Left forelimb (tissue), 1 donor: ENCODE results near the gene CALY.
"Not testable (repeated sequence)": the region's sequence is repeated elsewhere in the genome, so short reads cannot be mapped to it uniquely, and the experiment has no call there.

Experiments
- DNase-seq: peaks from one replicate; pipeline ENCODE4 v3.0.0-alpha.2; 2018; ENCODE audit warnings: low spot score

The CALY gene, protein sequence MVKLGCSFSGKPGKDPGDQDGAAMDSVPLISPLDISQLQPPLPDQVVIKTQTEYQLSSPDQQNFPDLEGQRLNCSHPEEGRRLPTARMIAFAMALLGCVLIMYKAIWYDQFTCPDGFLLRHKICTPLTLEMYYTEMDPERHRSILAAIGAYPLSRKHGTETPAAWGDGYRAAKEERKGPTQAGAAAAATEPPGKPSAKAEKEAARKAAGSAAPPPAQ

DNA sequence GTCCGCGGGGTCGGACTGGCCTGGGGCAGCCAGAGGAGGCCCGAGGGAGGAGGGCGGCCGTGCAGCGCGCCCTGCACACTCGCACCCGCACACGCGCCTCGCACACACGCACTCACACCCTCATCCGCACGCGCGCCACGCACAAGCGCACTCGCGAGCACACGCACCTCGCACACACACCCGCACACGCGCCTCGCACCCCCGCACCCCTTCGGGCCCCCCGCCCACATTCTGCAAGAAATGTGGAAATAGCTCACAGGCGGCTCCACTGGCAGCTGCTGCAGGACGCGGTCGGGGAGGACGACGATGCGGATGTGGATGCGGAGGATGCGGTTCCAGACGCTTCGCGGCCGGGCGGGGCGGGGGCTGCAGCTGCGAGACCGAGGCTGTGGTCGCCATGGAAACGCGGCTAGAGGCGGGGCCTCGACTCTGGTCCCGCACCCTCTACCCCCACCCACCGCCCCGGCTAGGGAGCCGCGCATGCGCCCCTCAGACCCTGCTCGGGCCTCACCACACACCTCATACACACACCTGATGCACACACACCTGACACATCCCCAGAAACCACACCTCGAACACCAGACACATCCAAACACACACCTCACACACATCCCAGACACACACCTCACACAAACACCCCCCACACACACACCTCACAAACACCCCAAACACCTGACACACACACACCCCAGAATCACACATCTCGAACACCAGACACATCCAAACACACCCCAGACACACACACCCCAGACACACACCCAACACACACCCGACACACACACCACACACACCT, at the start of gene CALY:
Gene CALY, minus strand, starts transcription at position 320 of the 793 bp plus-strand sequence. CDS start 7,907 bp downstream, outside the sequence.
- no peak for DNase-seq

DNA sequence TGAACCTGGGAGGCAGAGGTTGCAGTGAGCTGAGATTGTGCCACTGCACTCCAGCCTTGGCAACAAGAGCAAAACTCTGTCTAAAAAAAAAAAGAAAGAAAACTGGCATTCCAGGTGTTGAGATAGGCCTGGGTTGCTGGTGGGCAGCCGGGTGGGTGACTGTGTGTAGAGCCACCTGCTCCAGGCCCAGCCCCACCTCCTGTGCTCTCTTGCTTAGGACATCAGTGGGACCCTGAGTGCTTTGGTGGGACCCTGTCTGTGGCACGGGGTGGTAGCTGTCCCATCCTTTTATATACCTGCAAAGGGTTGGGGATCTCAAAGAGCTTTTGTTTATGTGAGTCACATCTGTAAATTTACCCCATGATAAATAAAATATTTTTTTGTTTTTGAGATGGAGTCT, 48.5 kb upstream of the CALY start:
- no peak for DNase-seq

DNA sequence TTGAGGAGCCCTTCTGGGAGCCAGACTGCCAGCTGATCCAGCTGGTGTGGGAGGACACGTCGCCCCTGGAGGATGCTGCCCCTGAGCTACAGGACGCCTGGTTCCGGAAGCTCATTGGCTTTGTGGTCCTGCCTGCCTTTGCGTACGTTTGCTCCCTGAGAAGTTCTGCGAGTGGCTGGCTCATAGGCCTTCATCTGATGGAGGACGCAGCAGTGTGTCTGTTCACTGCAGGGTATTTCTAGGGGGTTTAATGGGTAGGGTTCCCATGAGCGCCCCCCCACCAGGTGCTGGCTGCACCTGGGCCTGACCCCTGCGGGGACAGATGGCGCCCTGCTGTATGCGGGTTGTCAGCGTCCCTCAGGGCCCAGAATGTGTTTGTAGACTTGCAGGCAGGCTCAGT, 47.4 kb upstream of the CALY start:
- DNase-seq = no peak

DNA sequence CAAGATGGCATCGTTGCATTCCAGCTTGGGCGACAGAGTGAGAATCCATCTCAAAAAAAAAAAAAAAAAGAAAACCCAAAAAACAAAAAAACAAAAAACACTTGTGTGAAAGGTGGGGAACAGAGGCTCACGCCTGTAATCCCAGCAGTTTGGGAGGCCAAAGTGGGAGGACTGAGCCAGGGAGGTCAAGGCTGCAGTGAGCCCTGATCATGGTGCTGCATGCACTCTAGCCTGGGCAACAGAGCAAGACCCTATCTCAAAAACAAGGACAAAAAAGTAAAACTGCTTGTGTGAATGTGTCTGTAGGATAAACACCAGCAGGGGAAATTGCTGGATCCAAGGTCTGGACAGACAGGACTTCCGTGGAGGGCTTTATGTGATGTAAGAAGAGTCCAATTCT, 46.9 kb upstream of the CALY start:
- no peak for DNase-seq

DNA sequence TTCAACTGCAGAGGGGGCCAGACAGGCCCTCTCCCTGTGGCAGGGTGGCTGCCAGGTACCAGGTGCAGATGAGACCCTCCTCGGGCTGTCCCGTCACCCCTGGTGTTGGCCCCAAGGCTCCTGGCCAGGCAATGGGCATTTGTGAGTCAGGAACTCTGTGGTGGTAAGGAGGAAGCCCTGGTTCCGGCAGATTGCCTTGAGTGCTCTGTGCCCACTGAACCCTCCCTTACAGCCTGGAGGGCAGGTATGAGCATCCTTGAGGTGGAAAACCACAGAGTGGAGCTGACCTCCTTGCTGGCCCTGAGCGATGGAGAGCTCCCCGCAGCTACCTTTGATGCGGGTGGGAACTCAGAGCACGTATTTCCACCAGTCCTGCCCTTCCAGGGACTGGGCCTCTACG, 44.3 kb upstream of the CALY start:
- DNase-seq = no peak

DNA sequence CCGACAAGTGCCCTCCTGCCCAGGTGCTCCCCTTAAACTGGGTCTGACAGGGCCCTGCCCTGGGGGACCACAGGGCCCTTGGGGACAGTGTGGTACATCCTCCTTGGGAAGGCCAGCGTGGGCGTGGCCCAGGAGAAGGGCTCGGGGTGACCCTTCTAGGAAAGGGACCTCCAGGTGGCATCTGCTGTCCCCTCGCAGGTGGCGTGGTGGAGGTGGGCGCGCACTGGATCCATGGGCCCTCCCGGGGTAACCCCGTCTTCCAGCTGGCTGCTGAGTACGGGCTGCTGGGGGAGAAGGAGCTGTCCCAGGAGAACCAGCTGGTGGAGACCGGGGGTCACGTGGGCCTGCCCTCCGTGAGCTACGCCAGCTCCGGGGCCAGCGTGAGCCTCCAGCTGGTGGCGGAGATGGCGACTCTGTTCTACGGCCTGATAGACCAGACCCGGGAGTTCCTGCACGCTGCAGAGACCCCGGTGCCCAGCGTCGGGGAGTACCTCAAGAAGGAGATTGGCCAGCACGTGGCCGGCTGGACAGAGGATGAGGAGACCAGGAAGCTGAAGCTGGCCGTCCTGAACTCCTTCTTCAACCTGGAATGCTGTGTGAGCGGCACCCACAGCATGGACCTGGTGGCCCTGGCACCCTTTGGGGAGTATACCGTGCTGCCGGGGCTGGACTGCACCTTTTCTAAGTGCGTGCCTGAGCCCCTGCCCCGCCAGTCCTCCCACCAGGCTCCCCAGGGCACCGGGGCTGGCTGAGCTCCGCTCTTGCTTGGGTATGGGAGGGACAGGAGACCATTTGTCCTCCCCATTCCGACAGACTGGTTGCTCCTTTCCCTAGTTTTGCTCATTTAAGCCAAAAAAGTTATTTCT, 43.3 kb upstream of the CALY start:
- DNase-seq = no peak

DNA sequence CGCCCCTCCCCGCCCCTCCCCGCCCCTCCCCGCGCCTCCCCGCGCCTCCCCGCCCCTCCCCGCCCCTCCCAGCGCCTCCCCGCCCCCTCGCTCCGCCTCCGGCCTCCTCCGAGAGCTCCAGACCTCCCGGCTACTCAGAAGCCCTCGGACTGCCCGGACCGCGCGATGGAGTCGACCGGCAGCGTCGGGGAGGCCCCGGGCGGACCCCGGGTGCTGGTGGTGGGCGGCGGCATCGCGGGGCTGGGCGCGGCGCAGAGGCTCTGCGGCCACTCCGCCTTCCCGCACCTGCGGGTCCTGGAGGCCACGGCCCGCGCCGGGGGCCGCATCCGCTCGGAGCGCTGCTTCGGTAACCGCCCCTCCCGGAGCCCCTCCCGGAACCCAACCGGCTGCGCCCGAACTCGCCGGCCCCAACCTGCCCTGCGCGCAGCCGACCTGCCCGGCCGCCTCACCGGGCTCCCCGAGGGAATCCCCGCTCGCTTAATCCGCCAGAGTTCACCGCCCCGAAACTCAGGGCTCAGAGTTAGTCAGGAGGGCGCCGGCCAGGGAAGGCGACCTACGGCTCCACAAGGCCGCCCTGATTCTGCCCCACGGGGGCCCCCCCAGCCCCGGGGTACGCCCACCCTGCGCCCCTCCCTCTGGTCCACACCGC, 42.6 kb upstream of the CALY start, which contains the start of gene PAOX:
Gene PAOX, plus strand, starts transcription at position 111 of the 649 bp plus-strand sequence. Its CDS starts 55 bp downstream, at position 166.
- DNase-seq = no peak

DNA sequence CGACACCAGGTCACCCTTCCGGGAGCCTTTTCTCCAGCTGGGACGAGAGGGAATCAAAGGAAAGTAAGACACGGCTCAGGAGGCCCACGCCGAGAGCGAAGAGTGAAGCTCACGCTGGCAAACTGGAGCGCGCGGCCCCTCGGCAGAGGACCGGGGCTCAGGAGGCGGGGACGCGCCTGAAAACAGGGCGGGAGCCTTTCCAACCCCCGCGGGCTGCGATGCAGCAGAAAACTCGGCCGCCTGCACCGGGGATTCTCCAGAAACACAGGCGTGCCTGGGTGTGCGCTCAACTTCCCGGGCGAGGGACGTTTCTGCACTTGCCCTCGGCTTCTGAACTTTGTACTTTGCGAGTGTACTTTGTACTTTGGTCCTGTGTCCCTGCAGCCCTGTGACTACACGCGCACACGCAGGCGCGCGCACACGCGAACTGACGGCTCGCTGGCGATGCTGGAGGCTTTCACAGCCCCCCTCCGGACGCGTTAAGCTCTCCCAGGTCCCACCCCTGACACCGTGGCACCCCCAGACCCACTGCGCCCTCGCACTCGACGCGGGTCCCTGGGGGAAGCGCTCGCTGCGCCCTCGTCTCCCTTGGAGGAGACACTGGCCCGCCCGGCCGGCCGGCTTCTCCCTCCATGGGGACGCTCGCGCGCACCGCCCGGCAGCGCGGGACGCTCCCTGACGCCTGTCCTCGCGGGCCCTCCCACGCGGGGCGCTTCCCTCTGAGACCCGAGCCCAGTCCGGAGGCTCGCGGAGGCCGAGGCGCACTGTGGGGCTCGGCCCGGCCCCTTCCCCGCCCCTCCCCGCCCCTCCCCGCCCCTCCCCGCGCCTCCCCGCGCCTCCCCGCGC, 41.8 kb upstream of the CALY start:
- DNase-seq = peak; percentile 81

DNA sequence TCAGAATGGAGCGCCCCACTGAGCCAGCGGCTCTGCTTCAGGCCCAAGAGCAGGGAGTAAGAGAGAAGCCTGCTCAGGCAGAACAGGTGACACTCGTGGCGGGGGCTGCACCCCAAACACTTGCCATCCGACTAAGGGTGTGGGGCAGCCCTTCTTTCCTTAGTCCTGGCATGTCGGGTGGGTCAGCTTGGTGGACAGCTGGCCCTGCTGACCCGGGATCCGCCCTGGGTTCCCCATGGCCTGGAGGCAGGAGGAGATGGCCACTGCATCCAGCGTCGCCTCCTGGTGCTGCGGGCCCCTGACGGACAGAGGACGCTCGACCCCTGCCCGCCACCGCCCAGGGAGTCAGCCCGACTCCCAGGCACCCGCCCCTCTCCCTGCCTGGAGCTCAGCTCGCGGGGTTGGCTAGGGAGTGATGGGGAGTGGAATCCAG, 41.1 kb upstream of the CALY start:
- no peak for DNase-seq

DNA sequence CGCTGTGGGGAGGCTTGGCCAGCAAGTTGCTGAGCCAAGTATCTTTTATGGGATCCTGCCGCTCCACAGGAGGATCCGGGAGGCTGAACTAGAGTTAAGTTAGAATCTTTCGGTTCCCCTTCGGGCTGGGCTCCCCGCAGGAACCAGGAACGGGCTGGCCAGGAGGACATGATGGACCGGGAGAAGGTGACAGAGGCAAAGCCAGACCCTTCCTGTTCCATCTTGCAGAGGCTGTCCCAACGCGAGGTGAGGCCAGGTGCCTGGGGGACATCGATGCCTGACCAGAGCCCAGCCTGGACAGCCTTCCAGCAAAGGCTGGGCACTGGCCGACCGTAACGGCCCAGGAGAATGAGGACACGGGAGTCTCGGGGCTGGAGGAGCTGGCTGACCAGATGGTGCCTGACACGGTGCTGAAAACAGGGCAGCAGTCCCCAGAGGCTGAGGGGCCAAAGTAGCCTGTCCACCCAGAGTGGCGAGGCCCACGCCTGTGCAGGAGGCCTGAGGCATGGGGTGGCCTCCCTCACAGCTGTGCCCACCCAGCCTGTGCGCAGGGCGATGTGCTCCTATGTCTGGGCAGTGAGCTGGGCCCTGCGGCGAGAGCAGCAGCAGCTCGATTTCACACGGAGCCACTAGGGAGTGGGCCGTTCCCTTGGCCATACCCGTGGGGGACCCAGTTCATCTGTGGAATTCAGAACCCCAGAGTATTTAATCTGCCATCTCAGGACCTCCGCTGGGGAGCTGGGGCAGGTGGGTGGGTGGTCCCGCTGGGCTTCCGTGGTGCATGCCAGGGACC, 40.5 kb upstream of the CALY start:
- DNase-seq = no peak

DNA sequence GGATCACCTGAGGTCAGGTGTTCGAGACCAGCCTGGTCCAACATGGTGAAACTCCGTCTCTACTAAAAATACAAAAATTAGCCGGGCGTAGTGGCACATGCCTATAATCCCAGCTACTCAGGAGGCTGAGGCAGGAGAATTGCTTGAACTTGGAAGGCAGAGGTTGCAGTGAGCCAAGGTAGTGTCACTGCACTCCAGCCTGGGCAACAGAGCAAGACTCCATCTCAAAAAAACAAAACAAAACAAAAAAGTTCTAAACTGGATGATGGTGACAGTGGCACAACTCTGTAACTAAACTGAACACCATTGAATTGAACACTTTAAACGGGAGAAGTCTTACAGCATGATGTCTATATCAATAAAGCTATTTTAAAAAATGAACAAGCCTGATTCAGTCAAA, 39.5 kb upstream of the CALY start:
- not testable (repeated sequence) for DNase-seq

DNA sequence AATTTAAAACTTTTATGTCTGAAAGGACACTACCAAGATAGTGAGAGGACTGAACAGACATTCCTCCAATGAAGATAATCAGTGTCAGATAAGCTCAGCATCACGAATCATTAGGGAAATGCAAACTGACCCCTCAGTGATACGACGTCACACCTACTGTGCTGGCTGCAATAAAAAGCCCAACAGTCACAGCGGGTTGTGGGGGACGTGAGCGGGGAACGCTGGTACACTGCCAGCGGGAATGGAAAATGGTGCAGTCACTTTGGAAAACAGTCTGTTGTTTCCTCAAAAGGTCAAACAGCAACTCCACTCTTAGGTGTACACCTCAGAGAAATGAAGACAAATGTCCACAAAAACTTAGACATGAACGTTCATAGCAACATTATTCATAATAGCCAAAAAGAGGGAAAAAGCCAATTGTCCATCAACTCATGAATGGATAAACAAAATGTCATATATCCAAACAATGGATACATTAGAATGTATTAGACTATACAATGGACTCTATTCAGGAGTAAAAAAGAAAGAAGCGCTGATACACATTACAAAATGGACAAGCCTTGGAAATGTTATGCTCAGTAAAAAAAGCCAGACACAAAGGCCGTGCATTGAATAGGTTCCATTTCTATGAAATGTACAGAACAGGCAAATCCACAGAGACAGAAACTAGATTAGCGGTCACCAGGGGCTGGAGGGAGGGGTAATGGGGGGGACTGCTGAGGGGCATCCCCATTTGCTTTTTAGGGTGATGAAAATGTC, 38.8 kb upstream of the CALY start:
- no peak for DNase-seq

DNA sequence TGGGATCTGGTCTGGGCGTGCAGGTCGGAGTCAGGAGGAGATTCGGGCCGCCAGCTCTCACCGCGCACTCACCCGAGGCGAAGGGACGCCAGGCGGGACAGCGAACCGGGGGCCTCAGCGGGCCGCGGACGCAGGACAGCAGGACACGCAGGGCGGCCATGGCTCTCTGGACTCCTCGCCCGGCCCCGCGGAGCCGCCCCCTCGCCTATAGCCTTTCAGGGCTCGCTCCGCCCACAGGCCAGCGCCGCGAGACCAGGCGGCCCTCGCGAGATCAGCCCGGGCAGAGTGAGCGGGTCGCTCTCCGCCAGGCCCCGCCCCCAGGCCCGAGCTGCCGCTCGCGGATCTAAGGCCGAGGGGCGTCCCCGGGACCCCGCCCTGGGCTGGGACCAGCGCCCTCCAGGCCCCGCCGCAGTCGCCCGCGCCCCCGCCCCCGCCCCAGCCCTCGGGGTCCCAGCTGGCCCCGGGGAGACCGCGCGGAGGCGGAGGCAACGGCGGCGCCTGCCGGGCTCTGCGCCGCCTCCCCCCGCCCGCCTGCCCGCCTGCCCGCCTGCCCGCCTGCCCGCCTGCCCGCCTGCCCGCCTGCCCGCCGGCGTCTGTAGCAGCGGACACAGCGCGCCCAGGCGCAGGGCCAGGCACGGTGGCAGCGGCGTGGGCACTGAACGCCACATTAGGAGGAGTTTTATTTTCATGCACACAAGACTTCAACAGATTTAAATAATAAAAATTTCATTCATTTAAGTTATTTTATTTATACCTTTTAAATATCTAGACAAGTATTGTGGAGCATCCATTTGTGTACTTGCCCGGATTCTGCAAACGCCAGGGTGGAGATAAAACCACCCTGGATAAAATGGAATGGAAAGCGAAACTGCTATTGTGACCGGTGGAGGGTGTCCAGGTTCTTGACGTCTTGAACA, 36.7 kb upstream of the CALY start, which contains the start of gene ECHS1:
Gene ECHS1, minus strand, starts transcription at position 181 of the 917 bp plus-strand sequence. Its CDS starts 21 bp downstream, at position 160.
- peak; percentile 97 for DNase-seq

DNA sequence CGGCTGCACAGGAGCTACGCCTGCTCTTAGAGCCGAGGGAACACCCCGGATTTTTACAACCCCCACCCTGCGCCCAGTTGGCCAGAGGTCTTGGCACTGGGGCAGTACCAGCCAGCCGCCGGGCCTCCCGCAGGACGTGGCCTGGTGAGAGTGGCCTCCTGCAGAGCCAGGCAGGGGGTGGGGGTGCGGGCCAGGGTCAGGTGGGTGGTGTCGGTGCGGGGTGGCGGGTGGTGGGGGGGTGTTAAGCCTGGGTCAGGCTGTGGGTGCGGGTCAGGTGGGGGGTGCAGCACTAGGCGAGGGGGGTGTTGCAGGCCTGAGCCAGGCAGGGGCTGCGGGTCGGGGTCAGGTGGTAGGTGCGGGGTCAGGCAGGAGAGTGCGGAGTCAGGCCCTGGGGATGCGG, 35.8 kb upstream of the CALY start:
- DNase-seq = no peak

DNA sequence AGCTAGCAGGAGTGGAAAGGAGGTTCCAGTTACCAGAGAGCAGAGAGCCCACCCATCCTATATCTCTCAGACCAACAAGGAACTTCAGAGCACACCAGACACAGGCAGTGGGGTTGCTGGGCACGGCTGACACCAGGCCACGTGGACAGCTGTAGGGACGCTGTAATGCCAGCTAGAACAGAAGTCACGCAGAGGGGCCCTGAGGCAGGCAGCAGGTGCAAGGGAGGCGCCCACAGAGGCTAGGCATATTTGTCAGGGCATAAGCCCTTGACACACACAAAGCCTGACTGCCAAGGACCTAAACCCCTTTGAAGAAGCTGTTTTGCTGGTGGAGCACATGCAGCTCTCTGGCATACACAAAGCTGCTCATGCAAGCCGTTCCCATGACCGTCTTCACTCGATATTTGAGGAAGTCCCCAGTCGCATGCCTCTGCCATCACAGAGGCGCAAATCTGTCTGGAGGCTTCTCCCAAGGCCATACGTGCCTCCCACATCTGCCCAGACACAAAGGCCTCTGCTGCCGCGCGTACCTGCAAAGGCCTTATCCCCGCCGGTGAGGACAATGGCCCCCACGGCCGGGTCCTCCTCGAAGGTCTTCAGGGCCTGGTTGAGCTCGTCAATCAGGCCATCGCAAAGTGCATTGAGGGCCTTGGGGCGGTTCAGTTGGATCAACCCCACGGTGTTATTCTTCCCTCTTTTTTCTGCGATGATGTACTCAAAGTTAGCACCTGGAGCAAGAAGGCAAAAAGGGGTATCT, 33.5 kb upstream of the CALY start:
- no peak for DNase-seq

DNA sequence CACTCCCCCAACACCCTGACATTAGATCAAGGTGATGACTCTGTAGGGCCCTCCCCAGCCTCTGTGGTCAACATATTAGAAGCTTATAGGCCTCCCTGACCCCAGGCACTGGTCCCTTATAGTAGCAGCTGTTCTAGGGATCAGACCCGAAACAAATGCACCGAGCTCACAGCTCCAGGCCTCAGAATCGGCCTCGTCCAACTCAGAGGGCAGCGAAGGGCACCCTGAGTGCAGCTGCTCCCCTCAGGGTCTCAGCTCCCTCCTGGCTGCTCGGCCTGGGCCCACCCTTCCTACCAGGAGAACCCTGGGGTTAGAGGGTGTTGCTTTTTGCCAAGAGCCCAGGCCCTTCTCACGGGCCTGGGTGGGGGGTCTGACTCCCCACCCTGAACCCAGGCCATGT, 31.5 kb upstream of the CALY start:
- no peak for DNase-seq

DNA sequence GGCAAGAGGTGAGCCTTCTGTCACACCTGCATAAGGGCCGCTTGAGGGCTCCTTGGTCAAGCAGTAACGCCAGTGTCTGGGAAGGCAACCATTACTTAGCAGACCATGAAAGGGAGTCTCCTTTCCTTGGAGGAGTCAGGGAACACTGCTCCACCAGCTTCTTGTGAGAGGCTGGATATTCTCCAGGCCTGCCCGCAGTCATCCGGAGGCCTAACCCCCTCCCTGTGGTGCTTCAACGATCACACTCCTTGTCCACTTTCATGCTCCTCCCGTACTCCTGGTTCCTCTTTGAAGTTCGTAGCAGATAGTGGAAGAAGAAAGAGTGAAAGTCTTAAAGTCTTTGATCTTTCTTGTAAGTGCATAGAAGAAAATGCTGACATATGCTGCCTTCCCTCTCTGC, 30.8 kb upstream of the CALY start:
- not testable (repeated sequence) for DNase-seq
